NK-92 (cell line): ENCODE measurements around the gene SPACA4.

Experiments
- DNase-seq: peaks from one replicate; lab custom pipeline; 2025; ENCODE audit not compliant: unreplicated experiment; lab: John Stamatoyannopoulos, UW

Gene SPACA4

DNA sequence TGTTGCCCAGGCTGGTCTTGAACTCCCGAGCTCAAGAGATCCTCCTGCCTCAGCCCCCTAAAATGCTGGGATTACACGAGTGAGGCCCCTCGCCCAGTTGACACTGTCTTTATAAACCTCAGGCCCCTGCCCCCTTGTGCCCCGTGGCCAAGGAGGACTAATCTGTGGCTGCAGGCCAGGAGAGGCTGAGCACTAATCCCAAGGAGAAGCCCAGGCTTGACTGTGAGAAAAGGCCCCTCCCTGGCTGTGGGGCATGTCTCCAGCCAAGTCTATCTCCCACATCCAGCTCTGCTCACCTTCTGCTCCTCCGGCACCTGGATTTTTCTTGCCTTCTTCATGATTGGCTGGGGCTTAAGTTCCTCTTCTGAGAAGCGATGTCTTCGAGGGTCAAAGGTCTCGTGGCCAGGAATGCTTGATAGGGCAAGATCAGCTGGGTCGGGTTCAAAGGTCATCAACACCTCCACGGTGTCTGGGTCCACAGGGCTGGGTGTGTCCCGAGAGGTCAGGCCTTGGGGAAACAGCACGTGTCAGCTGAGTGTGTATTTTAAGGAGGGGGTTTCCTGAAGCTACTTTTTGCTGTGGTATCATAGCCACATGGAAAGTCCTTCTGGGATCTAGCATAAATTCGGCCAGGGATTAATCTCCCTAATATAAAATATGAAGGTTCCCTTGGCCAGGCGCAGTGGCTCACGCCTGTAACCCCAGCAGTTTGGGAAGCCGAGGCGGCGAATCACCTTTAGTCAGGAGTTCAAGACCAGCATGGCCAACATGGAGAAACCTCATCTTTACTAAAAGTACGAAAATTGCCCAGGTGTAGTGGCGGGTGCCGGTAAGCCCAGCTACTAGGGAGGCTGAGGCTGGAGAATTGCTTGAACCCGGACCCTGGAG lies 26.9 kb downstream of the SPACA4 start:
- no peak for DNase-seq

DNA sequence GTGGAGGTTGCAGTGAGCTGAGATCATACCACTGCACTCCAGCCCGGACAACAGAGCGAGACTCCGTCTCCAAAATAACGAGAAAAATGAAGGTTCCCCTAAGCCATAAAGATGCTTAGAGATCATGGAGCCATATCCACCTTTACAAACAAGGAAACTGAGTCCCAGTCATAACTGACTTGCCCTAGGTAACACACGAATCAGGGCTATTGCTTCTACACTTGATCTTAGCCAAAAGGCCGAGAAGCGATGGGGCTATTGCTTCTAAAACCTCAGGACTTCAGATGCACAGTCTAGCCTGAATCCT lies 27.4 kb downstream of the SPACA4 start:
- no peak for DNase-seq

DNA sequence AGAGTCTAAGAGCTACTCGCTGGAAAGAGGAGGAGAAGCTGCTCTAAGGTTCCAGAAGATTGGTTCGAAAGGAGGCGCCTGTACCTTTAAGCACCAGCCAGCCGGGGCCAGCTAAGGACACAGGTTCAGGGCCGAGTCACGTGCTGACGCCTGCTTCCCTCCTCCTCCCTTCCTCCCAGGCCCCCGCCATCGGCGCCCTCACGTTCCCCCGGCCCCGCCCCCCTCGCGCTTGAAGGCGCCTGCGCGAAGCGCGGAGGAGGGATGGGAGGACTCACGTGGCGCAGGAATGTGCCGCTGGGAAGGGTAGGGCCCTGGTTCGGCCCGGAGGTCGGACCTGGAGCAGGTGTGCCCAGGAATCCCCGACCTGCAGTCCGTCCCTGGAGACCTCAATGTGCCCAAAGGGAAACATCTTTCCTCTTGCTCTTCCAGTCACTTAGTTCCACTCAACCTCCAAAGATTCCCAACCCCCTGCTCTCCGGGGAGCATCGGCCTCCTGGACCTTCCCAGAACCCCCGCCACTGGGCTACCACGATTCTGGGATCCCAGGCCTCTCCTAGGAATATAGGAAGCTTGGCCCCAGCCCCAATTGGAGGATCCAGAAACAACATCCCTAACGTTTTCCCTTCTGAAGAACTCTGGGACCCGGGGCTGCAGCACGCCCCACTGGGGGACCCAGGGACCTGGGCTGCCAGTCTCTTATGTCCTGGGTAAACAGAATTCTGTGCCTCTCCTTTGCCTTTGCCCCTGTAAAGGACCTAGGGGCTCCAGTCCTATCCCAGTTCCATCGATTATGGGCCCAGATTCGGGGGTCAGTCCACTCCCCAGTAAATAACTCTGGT lies 28.1 kb downstream of the SPACA4 start:
- no peak for DNase-seq

DNA sequence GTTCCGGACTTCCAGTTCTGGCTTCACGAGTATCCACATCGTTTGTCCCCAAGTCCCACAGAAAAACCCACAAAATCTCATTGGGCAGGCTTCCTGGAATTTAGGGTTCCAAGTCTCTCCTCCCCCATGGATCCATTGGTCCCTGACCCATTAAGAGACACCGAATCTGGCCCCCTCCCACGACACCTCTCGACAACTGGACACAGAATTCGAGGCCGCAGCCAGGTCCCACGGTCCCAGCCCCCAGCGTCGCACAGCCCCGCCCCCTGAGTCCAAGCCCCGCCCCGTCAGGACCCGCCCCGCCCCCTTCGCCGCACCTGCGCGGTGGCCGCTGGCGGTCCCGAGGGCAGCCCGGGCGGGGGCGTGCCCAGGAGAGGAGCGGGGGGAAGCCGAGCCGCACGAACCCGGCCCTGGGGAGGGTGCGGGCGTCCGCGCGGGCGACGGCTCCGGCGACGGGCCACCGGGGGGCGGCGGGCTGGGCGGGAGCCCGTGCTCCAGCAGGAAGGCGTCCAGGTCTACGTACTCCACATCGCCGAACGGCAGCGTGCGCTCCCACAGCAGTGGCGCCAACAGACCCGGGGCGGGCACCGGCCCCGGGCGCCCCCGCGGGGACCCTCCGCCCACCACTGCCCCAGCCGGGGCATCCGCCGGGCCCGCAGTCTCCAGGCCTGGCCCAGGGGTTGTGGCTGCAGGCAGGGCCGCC lies 28.9 kb downstream of the SPACA4 start:
- DNase-seq, result no peak

DNA sequence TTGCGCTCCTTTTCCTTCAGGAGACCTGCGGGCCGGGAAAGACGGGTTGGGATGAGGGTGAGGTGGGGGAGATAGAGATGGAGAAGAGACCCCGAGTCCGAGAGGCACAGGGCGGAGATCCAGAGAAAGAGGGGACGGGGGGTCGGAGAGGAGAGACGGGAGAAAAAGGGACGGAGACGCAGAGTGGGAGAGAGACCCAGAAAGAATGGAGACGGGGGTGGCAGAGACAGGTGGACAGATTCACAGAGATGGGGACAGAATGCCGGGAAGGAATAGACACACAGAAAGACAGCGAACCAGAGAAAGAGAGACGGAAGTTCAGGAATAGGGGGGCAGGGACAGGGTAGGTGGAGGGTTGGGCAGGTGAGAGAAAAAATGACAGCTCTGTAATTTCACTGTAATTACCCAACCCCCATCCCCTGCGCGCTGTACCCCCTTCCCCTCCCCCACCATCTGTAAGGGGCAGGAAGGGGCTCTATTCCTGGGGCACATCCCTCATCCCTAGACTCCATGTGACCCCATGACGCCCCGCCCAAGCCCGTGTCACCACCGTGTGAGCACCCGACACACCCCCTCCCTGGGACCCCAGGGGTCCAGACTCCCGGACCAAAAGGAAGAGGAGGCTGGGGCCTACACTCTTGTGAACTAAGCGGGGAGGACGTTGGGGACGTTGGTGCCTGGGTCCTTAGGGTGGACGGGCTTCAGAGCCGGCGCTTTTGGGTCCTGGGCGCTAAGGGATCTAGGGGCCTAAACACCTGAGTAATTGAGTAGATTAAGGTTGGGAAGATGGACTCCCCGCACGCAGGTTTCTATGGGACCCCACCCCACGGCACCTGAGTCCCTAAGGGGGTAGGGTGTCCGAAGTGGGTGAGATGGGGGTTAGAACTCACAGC lies 29.7 kb downstream of the SPACA4 start:
- DNase-seq, result no peak

DNA sequence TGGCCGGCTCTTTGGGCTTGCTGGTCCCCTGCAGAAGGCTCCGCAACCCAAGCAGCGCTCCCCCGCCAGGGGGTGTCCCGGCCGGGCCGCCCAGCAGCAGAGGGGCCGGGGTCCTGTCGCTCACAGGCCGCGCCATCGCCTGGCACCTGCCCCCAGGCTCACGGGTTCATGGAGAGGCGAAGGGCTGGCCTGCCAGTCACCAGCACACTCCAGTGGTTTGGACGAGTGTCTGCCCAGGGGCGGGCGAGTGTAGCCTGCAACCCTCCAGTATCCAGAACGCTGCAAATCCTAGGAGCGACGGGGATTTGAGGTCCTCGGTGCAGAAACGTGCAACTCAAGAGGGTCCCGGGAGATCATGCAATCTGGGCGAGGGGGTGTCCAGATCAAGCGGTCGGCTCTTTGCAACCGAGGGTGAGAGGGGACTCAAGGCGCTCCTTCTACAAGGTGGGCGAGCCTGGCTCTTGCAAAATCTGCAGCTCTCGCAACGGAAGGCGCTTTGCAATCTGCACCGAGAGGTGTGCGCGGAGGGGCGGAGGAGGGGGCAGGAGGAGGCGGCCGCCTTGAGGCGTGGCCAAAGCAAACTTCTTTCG lies 30.4 kb downstream of the SPACA4 start, which contains the start of gene DBP:
TSS of gene DBP (minus strand) at position 521 of the 590 bp plus-strand sequence. CDS start at position 136, 385 bp downstream.
- no peak for DNase-seq

DNA sequence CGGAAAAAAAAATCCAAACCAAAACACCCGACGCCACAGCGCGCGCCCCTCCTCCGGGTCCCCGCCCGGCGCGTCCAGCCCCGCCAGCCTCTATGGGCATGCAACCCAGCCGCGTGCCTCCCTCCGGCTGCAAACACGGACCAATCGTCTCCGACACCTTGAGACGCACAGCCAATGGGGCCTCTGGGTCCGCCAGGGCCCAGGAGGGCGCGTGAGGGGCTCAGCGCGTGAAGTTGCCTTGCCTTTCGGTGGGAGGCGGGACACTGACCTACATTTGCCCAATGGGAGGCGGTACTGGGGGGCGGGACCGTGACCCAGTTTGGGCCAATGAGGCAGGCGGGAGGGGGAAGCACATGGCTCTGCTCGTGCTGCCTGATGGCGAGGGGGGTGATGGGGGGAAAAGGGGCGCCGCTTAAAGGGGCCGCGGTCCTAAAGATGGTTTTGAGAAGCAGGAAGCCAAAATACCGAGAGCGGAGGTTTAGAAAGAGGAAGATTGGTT lies 31.0 kb downstream of the SPACA4 start:
- DNase-seq, result peak; percentile 95

DNA sequence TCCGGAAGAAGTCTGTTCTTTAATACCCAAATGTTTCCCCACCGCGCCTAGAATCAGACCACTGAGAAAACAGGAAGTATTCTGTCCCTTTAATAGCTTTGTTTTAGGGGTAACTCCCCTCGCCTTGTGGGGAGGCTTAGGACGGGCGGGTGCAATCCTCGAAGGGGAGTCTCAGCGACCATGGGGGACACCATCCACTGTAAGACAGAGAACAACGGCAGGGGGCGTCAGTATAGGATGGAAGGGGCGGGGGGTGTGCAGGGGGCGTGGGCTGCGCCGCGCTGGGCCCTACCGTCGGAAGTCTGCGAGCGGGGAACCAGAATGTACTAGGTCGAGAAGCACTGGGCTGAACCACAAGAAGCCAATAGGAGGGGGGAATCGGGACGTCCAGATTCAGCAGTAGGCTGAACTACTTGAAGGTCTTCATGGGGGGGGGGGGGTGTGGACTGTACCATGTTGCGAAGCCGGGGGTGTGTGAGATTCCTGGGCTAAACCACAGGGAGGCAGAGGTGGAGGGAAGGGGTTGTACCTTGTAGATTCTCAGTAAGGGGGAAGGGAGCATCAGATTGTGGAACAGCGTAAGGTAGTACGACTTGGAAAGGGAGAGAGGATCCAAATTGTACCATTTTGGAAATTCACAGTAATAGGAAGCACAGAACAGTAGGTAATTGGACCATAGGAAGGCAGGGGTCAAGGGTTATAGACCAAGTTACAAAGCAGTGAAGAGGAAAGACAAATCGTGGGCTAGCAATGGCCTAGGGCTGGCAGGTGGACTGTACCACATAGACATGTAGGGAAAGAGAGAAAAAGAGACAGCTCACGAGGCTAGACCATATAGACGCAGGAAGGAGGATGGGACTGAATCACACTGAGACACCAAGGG lies 31.6 kb downstream of the SPACA4 start:
- DNase-seq, result no peak

DNA sequence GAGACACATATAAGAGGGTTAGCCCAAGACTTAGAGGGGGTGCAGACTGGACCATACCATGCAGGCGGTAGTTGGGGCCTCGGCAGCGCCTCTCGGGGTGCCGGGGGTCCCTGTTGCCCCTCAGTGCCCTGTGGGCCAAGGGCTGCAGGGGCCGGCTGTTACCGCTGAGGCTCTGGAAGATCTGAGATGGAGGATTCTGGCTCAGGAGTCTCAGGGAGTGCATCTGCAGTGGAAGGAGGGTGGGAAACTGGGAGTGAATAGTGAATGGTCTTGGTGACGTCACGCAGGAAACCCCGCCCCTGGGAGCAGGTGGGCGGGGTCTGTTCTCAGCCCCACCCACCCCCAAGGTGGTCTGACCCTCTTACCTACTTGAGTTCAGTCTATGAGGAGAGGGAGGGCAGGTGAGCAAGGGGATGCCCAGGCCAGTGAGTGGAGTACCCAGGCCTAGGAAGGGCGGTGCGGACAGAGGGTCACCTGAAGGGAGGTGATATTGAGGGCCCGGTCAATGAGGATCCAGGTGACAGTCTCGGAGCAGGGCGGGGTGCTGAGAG lies 32.4 kb downstream of the SPACA4 start:
- no peak for DNase-seq

DNA sequence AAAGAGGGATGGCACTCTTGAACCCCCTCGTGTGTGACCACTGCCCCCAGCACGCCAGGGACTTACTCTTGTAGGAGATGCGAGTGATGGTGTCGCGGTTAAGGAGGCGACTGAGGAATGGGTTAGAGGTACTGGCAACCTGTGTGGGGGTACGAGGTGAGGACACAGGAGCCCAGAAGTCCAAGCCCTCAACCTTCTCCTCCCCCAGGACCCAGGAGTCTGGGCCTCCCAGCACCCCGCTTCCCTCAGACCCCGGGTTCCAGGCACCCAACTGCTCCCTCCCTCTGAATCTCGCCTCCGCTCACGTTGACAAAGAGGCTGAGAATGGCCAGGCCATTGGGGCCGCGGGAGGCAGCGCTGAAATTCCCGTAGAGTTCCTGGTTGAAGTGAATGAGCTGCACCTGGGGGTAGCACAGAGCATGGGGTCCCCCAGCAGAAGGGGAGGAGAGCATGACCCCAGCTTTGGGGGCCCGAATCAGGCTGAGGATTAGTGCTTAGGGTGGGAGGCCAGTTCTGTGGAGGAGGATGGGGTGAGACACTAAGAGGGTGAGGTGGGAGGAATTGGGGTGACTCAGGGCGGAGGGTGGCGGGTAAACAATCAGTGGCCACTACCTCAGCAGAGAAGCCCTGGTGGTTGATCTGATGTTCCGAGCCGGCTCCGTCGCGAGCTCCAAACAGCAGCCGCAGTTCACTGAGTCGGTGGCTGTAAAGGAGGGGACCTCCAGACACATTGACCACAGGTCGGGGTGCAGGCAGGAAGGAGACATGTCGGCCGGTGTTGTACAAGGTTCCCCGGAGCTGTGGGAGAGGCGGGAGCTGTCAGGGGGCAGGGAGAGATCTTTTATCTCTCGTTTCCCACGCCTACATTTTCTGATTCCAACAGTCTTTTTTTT lies 33.2 kb downstream of the SPACA4 start:
- no peak for DNase-seq

DNA sequence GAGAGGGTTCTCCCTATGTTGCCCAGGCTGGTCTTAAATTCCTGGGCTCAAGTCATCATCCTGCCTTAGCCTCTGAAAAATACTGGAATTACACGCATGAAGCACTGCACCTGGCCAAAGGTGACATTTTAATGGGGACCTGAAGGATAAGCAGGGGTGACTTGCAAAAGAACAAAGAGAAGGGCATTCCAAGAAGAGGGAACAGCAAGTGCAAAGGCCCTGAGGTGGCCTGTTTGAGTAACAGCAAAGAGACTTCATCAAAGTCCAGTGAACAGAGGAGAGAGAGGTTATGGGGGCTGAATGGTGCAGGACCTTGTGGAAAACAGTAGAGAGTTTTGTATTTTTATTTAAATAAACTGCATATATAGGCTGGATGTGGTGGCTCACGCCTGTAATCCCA lies 35.3 kb downstream of the SPACA4 start:
- no peak for DNase-seq

DNA sequence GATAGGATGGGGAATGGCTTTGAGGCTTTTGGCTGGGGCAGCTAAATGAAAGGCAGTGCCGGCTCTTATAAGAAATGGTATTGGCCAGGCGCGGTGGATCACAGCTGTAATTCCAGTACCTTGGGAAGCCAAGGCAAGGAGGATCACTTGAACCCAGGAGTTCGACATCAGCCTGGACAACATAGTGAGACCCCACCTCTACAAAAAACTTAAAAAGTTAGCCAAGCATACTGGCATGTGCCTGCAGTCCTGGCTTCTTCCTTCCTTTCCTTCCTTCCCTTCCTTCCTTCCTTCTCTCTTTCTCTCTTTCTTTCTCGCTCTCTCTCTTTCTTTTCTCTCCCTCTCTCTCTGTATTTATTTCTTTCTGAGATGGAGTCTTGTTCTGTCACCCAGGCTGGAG lies 36.3 kb downstream of the SPACA4 start:
- DNase-seq, result no peak

DNA sequence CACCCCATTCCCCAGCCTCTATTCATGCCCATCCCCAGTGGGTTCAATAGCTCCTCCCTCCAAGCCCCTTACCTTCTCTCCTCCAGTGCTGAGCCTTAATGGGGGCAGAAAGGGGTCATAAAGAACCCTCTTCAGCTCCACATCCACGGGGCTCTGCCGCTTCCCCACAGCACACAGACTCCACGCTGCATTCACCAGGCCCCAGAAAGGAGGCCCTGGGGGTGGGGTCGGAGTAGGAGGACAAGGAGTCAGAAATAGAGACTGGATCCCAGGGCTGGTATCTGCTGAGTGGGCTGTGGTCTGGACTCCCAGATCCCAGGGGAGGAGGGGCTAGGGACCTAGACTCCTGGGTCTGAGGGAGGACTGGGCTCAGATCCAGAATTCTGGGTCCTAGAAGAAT lies 37.8 kb downstream of the SPACA4 start:
- no peak for DNase-seq

DNA sequence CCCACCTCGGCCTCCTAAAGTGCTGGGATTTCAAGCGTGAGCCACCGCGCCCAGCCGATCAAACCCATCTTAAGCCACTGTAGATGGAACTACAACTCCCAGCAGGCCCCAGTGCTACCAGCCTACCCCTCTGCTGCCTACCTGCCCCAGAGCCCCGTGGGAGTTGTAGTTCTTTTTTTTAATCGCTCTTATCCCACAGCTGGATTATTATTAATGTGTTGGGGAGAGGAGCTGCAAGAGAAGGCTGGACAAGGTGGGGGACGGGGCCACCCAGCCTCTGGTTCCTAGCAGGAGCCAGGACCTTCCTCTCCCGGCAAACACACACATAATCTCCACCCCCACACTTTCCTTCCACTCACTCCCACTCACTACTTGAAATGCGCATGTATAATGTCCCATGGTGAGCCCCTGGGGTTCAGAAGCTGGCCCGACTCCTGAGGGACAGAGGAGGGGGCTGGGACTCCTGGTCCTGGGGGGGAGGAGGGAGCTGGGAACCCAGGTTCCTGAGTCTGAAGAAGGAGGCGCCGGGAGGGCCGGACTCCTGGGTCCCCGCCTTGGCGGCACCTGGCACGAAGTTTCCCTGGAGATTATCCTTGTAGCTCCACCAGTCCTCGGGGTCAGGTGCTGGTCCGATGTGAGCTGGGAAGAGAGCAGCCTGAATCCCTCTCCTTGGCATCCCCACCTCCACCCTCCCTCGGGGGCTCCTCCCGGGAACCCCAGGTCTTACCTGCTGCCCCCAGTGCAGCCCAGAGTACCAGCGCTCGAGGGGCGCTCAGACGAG lies 38.5 kb downstream of the SPACA4 start:
- no peak for DNase-seq

DNA sequence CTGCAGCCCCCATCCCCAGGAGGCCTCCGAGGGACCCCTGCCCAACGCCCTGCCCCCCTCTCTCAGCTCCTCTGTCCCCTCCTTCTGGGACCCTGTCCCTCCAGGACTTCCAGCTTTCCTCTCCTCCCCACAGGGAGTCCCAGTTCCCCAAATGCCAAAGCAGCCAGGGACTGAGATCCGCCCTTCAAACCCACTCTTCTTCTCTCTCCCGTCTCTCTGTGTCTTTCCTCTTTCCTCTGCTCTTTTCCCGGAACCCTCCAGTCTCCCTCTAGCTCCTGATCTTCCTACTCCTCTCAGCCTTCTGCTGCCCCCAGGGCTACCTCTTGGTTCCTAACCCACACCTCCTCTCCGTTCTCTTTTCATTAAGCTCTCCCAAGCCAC lies 39.1 kb downstream of the SPACA4 start:
- DNase-seq, result no peak

DNA sequence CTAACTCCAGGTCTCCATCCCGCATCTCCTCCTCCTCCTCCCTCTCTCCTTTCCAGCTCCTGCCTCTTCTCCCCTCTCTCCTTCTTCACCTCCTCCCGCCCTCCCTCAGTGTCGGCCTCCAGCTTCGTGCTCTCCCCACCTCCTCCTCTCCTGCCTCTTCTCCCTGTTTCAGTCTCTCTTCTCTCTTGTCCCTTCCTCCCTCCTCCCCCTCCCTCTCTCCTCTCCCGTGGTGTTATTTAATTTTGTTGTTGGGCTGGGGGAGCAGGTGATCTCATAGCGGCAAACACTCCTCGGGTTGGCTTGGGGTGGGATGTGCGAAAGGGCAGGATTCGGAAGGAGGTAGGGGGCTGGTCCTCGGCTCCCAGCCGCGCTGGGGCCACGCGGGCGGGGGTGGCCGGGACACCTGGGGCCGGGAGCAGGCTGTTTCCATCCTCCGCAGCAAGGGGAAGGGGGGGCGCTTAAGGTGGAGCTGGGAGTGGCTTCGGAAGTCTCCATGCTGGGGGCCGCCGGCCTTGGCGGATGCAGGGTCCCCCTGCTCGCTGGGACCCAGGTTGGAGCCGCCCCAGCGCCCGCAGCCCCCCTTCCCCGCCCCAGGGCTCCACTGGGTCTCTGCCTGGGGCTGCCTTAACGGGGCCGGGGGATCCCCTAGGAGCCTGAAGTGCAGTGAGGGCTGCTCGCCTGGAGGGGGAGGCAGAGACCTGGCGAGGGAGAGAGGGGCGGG lies 39.6 kb downstream of the SPACA4 start, which contains the start of gene CA11:
TSS of gene CA11 (minus strand) at position 187 of the 721 bp plus-strand sequence. CDS start 555 bp downstream, outside the sequence.
- DNase-seq, result peak; percentile 67
